B cell (primary cell): ENCODE results near the gene THSD4. TPM values are rescaled to one million over a fixed set of nuclear protein-coding genes. Genes with fewer than 3 reads are reported as not detected.

Source experiments
- ATAC-seq: fragments of 200-7000 bp; cut with Tn5 transposase; one replicate; pipeline ENCODE4 v1.10.0; 2021; ENCODE audit warnings: low read depth, mild to moderate bottlenecking, moderate number of reproducible peaks, moderate library complexity
- CTCF ChIA-PET: fragments of 350-600 bp; sonication (Branson Sonifier 250); formaldehyde crosslinking; loops from one replicate; lab custom pipeline; 2021; ENCODE audit warnings: antibody characterized with exemption, inconsistent platforms; lab: Charles Lee
- POLR2A ChIA-PET: fragments of 350-600 bp; sonication (Branson Sonifier 250); formaldehyde crosslinking; loops from one replicate; lab custom pipeline; 2021; ENCODE audit warnings: antibody characterized with exemption; lab: Charles Lee
- DNase-seq: peaks from one replicate; pipeline ENCODE4 v3.0.0; 2013
- H2AFZ ChIP-seq: 2 replicates; pipeline ENCODE4 v1.6.1; 2012; ENCODE audit warnings: mild to moderate bottlenecking, low read depth, low read length; ENCODE audit not compliant: insufficient read depth, poor library complexity, severe bottlenecking
- H3K27ac ChIP-seq, 2 donors: 1 replicate in 1 of 2; 2 replicates in 1 of 2; pipeline ENCODE4 v1.5.1; 2012 to 2013; ENCODE audit warnings: low read length in 2 of 2, mild to moderate bottlenecking in 2 of 2, moderate library complexity in 1 of 2
- H3K27me3 ChIP-seq, 4 experiments: fragments of 200-600 bp in 1 of 4; sonication (generic) in 1 of 4; replicated peaks in 1 of 4; 1 replicate in 2 of 4; 2 replicates in 2 of 4; pipeline versions ENCODE4 v1.6.1 to v1.7.0; 2013 to 2016; ENCODE audit warnings: low read length in 3 of 4, mild to moderate bottlenecking in 2 of 4, mixed read lengths in 1 of 4, moderate library complexity in 1 of 4; ENCODE audit not compliant: insufficient read depth in 4 of 4, control insufficient read depth in 3 of 4; ENCODE audit errors: control extremely low read depth in 1 of 4
- H3K36me3 ChIP-seq, 2 experiments: replicated peaks in 1 of 2; 1 replicate in 1 of 2; 2 replicates in 1 of 2; pipeline versions ENCODE4 v1.6.1 to v1.7.1; 2013; ENCODE audit warnings: low read length in 1 of 2; ENCODE audit not compliant: insufficient read depth in 2 of 2, control insufficient read depth in 1 of 2; ENCODE audit errors: control extremely low read depth in 1 of 2, extremely low read depth in 1 of 2
- H3K4me1 ChIP-seq, 2 donors: fragments of 200-600 bp in 1 of 2; sonication (generic) in 1 of 2; 1 replicate in 1 of 2; 2 replicates in 1 of 2; pipeline versions ENCODE4 v1.5.1 to v1.6.1; 2013 to 2017; ENCODE audit warnings: low read length in 2 of 2; ENCODE audit not compliant: control insufficient read depth in 2 of 2, insufficient read depth in 2 of 2
- H3K4me2 ChIP-seq: replicated peaks from 2 replicates; pipeline ENCODE3; 2012; ENCODE audit warnings: mild to moderate bottlenecking, low read depth, low read length; ENCODE audit not compliant: poor library complexity, severe bottlenecking
- H3K4me3 ChIP-seq, 5 experiments: fragments of 200-600 bp in 1 of 5; sonication (generic) in 1 of 5; 1 replicate in 3 of 5; 2 replicates in 2 of 5; pipeline versions ENCODE4 v1.5.1 to v1.7.0; 2011 to 2016; ENCODE audit warnings: low read length in 4 of 5, mild to moderate bottlenecking in 4 of 5, low read depth in 2 of 5, control low read depth in 1 of 5, moderate library complexity in 1 of 5; ENCODE audit not compliant: insufficient read depth in 1 of 5; ENCODE audit errors: control extremely low read depth in 1 of 5, extremely low read depth in 1 of 5
- H3K79me2 ChIP-seq: fragments of 200-600 bp; sonication (generic); one replicate; pipeline ENCODE4 v1.6.0; 2016; ENCODE audit warnings: low read length; ENCODE audit not compliant: control insufficient read depth, insufficient read depth
- H3K9ac ChIP-seq: fragments of 200-600 bp; sonication (generic); 2 replicates; pipeline ENCODE4 v1.6.1; 2017; ENCODE audit warnings: mild to moderate bottlenecking, low read length, moderate library complexity
- H3K9me3 ChIP-seq, 3 donors: one replicate each; pipeline versions ENCODE4 v1.6.1 to v1.7.1; 2013; ENCODE audit warnings: low read length in 2 of 3; ENCODE audit not compliant: control insufficient read depth in 2 of 3, insufficient read depth in 1 of 3; ENCODE audit errors: control extremely low read depth in 1 of 3
- H4K20me1 ChIP-seq: 2 replicates; pipeline ENCODE4 v1.6.0; 2012; ENCODE audit warnings: mild to moderate bottlenecking, low read length; ENCODE audit not compliant: insufficient read depth, control insufficient read depth, poor library complexity, severe bottlenecking
- H3K27ac Mint-ChIP-seq: one replicate; pipeline ENCODE4 v1.8.0; 2021; ENCODE audit warnings: mixed read lengths
- H3K27me3 Mint-ChIP-seq: one replicate; pipeline ENCODE4 v1.8.0; 2021; ENCODE audit warnings: mixed read lengths
- H3K4me1 Mint-ChIP-seq: one replicate; pipeline ENCODE4 v1.8.0; 2021; ENCODE audit warnings: mixed read lengths
- H3K4me3 Mint-ChIP-seq: one replicate; pipeline ENCODE4 v1.8.0; 2021; ENCODE audit warnings: mixed read lengths
- H3K9me3 Mint-ChIP-seq: one replicate; pipeline ENCODE4 v1.8.0; 2022; ENCODE audit warnings: mixed read lengths; ENCODE audit not compliant: insufficient read depth
- EZH2 ChIP-seq: IDR thresholded peaks from 2 replicates; pipeline ENCODE4 v1.6.1; 2012; ENCODE audit warnings: borderline replicate concordance, low read depth, mild to moderate bottlenecking, moderate library complexity, low read length; ENCODE audit not compliant: insufficient read depth, poor library complexity, severe bottlenecking
- WGBS: methylation state at CpG from one replicate; pipeline ENCODE4 v1.1.5; 2013; ENCODE audit warnings: missing lambda C conversion rate; ENCODE audit not compliant: insufficient coverage; 5-methylcytosine and 5-hydroxymethylcytosine counted together
- intact Hi-C: fragments of 100-400 bp; cut with micrococcal nuclease; formaldehyde crosslinking; loops from one replicate; pipeline ENCODE4 v1.10.0; 2022
- polyA plus RNA-seq: library from polyadenylated mRNA; depleted of rRNA; stranded (reverse); fragments of >200 nt; gene quantifications from 2 replicates; pipeline ENCODE4 v1.2.3, GENCODE V29; 2012
- total RNA-seq, 2 donors: library from RNA; stranded (reverse); fragments of 120-200 nt in 1 of 2; gene quantifications; 1 replicate in 1 of 2; 2 replicates in 1 of 2; pipeline versions ENCODE4 v1.2.3 to v1.2.4, GENCODE V29; 2013 to 2022
- TF ChIP-seq, protein P1 (sequence below): fragments of 200-600 bp; IDR thresholded peaks from one replicate; pipeline ENCODE4 v1.8.0; 2022; ENCODE audit warnings: antibody characterized with exemption, mild to moderate bottlenecking

The THSD4 gene
- total and polyA plus RNA-seq, 2 donors (not counting 1 experiment from before 2014, with no cell fraction given), result not detected

DNA sequence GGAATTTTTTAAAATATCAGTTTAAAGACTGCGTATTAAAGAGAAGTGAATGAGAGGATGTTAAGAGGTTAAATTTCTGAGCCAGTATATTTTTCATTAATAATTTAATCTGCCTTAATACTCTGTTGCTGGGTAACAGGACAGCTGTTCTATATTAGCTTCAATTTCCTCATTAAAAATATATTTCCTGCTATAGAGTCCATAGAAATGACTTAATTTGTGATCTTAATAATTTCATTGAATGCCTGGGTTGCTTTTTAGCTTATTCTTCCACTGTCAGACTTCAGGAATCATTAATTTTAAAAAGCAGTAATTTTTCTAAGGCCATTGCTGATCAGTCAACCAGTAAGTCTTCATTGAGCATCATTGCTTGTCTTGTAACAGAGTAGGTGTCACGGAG, 129.0 kb downstream of the THSD4 start:
- H3K27ac ChIP-seq, result no peak overlapping the region
- no peaks in the 10 kb centered on the region for H4K20me1 ChIP-seq
- no peak overlapping the region for H3K4me3 Mint-ChIP-seq
- H3K4me2 ChIP-seq, result no peak overlapping the region
- H3K36me3 ChIP-seq, result no peaks in the 10 kb centered on the region
- intact Hi-C loops, result no loop called here
- DNase-seq (no peak), ATAC-seq (no peak)
- TF ChIP-seq, protein P1, sequence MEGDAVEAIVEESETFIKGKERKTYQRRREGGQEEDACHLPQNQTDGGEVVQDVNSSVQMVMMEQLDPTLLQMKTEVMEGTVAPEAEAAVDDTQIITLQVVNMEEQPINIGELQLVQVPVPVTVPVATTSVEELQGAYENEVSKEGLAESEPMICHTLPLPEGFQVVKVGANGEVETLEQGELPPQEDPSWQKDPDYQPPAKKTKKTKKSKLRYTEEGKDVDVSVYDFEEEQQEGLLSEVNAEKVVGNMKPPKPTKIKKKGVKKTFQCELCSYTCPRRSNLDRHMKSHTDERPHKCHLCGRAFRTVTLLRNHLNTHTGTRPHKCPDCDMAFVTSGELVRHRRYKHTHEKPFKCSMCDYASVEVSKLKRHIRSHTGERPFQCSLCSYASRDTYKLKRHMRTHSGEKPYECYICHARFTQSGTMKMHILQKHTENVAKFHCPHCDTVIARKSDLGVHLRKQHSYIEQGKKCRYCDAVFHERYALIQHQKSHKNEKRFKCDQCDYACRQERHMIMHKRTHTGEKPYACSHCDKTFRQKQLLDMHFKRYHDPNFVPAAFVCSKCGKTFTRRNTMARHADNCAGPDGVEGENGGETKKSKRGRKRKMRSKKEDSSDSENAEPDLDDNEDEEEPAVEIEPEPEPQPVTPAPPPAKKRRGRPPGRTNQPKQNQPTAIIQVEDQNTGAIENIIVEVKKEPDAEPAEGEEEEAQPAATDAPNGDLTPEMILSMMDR, result no peak
- TF ChIP-seq EZH2, result no peak
- no peaks in the 10 kb centered on the region for H3K9me3 Mint-ChIP-seq
- no peak overlapping the region for H3K9ac ChIP-seq
- no peak overlapping the region for H3K4me3 ChIP-seq
- no peak overlapping the region for H2AFZ ChIP-seq
- ChIA-PET POLR2A (no interaction called here), CTCF (no interaction called here)
- H3K27me3 Mint-ChIP-seq, result no peaks in the 10 kb centered on the region
- no peaks in the 10 kb centered on the region for H3K27me3 ChIP-seq
- WGBS, result 88% methylated on average over 1 of the region's 2 CpGs
- H3K4me1 ChIP-seq, result no peaks in the 10 kb centered on the region
- H3K4me1 Mint-ChIP-seq, result no peaks in the 10 kb centered on the region
- H3K9me3 ChIP-seq, result peaks cover 0 to 4% (median 0%) of the 10 kb centered on the region in 3 donors
- no peaks in the 10 kb centered on the region for H3K79me2 ChIP-seq
- no peak overlapping the region for H3K27ac Mint-ChIP-seq

DNA sequence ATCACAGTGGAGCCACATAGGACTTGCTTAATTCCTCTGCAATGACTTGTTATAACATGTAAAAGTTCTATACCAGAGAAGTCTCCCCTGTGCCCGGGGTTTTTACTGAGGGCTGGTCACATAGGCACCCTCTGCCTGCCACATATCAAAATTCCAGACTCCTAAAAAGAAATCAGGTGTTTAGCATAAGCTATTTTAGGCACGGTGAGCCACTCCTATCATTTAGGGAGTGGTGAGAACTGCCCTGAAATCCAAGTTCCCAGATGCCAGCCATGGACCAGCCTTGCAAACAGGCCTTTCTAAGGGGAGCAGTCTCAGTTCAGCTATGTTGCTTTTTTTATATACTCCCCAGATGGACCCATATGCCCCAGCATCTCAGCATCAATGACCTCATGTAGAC, 130.3 kb downstream of the THSD4 start:
- Histone ChIP-seq H2AFZ (no peak overlapping the region), H3K27ac (no peak overlapping the region), H3K79me2 (no peaks in the 10 kb centered on the region), H3K4me2 (no peak overlapping the region), H3K4me3 (no peak overlapping the region), H3K4me1 (no peaks in the 10 kb centered on the region), H3K9me3 (peaks cover 0 to 4% (median 0%) of the 10 kb centered on the region in 3 donors), H4K20me1 (no peaks in the 10 kb centered on the region), H3K36me3 (no peaks in the 10 kb centered on the region), H3K9ac (no peak overlapping the region), H3K27me3 (no peaks in the 10 kb centered on the region)
- no CpG with 5 or more reads among the region's 2 CpGs for WGBS
- Mint-ChIP-seq H3K4me1 (no peaks in the 10 kb centered on the region), H3K9me3 (no peaks in the 10 kb centered on the region), H3K27ac (no peak overlapping the region), H3K4me3 (no peak overlapping the region), H3K27me3 (no peaks in the 10 kb centered on the region)
- DNase-seq, result no peak
- ATAC-seq, result no peak
- no peak for TF ChIP-seq EZH2
- TF ChIP-seq, protein P1, result no peak
- ChIA-PET CTCF (interaction anchor here (0.9 kb wide), 1 partner anchor 10 kb away, joined by 3 read pairs; no protein-coding TSS in a partner anchor), POLR2A (no interaction called here)
- intact Hi-C loops, result no loop called here
